ENCODE results near the gene HSF4. TPM values are rescaled to one million over a fixed set of nuclear protein-coding genes. Genes with fewer than 3 reads are reported as not detected.

Gene HSF4
- total RNA-seq, 1 donor from 2014 or later = 54.3 TPM

GRCh38 chr16:67146523-67147357 lies 17.8 kb upstream of the HSF4 start:
- peaks cover 0 to 68% of the 10 kb centered on the region in 2 donors for H3K36me3 ChIP-seq
- intact Hi-C loops (cut with DNase I) = no loop called here
- no peak for TF ChIP-seq POLR2A (IDR thresholded peaks at IDR 0.05)
- no peak for TF ChIP-seq POLR2AphosphoS5 (IDR thresholded peaks at IDR 0.05; ENCODE audit: insufficient read depth in 1 of 2, low read depth in 1 of 2)
- TF ChIP-seq CTCF (IDR thresholded peaks at IDR 0.05) = no peak
- no peak overlapping the region for H3K27ac ChIP-seq
- DNase-seq (ENCODE audit: extremely low spot score in 2 of 2) = no peak
- H3K4me1 ChIP-seq = peaks cover 8% of the 10 kb centered on the region
- no peaks in the 10 kb centered on the region for H3K9me3 ChIP-seq
- no peaks in the 10 kb centered on the region for H3K27me3 ChIP-seq
- no peak overlapping the region for H3K4me3 ChIP-seq

GRCh38 chr16:67147437-67148140 lies 17.0 kb upstream of the HSF4 start:
- Histone ChIP-seq H3K9me3 (no peaks in the 10 kb centered on the region), H3K27me3 (no peaks in the 10 kb centered on the region), H3K4me3 (no peak overlapping the region), H3K4me1 (peaks cover 8% of the 10 kb centered on the region), H3K27ac (no peak overlapping the region), H3K36me3 (peaks cover 0 to 60% of the 10 kb centered on the region in 2 donors)
- TF ChIP-seq CTCF (IDR thresholded peaks at IDR 0.05) = no peak
- TF ChIP-seq POLR2AphosphoS5 (IDR thresholded peaks at IDR 0.05; ENCODE audit: insufficient read depth in 1 of 2, low read depth in 1 of 2) = no peak
- no peak for TF ChIP-seq POLR2A (IDR thresholded peaks at IDR 0.05)
- intact Hi-C loops (cut with DNase I) = no loop called here
- DNase-seq (ENCODE audit: extremely low spot score in 2 of 2) = no peak

GRCh38 chr16:67148221-67148620 lies 16.3 kb upstream of the HSF4 start:
- Histone ChIP-seq H3K4me1 (peaks cover 8% of the 10 kb centered on the region), H3K27ac (no peak overlapping the region), H3K27me3 (no peaks in the 10 kb centered on the region), H3K4me3 (no peak overlapping the region), H3K36me3 (peaks cover 0 to 53% of the 10 kb centered on the region in 2 donors), H3K9me3 (no peaks in the 10 kb centered on the region)
- intact Hi-C loops (cut with DNase I) = no loop called here
- no peak for DNase-seq (ENCODE audit: extremely low spot score in 2 of 2)
- TF ChIP-seq POLR2A (IDR thresholded peaks at IDR 0.05) = no peak
- TF ChIP-seq CTCF (IDR thresholded peaks at IDR 0.05) = no peak
- no peak for TF ChIP-seq POLR2AphosphoS5 (IDR thresholded peaks at IDR 0.05; ENCODE audit: insufficient read depth in 1 of 2, low read depth in 1 of 2)

GRCh38 chr16:67148656-67149275 lies 15.8 kb upstream of the HSF4 start:
- H3K27me3 ChIP-seq = no peaks in the 10 kb centered on the region
- peaks cover 8% of the 10 kb centered on the region for H3K4me1 ChIP-seq
- H3K4me3 ChIP-seq = no peak overlapping the region
- H3K9me3 ChIP-seq = no peaks in the 10 kb centered on the region
- intact Hi-C loops (cut with DNase I) = no loop called here
- DNase-seq (ENCODE audit: extremely low spot score in 2 of 2) = no peak
- H3K27ac ChIP-seq = no peak overlapping the region
- peaks cover 0 to 48% of the 10 kb centered on the region in 2 donors for H3K36me3 ChIP-seq
- no peak for TF ChIP-seq CTCF (IDR thresholded peaks at IDR 0.05)
- no peak for TF ChIP-seq POLR2A (IDR thresholded peaks at IDR 0.05)
- TF ChIP-seq POLR2AphosphoS5 (IDR thresholded peaks at IDR 0.05; ENCODE audit: insufficient read depth in 1 of 2, low read depth in 1 of 2) = no peak
